GM21576 (cell line): ENCODE data around the gene INKA2.
"Not testable (repeated sequence)": the region's sequence is repeated elsewhere in the genome, so short reads cannot be mapped to it uniquely, and the experiment has no call there.

Experiments used
- ATAC-seq: cut with Tn5 transposase; IDR thresholded peaks from one replicate; pipeline ENCODE4 v1.9.1; 2021; ENCODE audit warnings: mild to moderate bottlenecking, moderate library complexity; ENCODE audit not compliant: unreplicated experiment

The INKA2 gene

GRCh38 chr1:111751906-111752575 lies 12.8 kb upstream of the INKA2 start:
- no peak for ATAC-seq

GRCh38 chr1:111750856-111751255 lies 11.7 kb upstream of the INKA2 start:
- ATAC-seq = no peak

DNA sequence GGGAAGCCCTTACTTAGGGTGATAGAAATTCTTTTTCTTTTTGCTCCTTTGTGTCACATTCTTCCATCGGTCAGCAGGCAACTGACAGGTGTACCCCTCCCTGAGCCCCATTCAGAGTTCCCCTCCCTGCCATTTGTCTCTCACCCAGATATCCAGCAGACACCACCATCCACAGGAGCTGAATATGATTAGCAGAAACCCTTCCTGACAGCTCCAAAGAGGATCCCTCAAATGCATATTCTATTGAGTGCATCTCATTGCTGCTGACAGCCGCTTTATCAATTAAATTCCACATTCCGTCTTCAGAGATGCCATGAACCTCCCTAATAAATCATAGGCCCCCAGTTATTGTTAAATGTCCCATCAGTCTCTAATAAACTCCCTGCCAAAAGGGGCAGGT lies 10.4 kb upstream of the INKA2 start:
- no peak for ATAC-seq

DNA sequence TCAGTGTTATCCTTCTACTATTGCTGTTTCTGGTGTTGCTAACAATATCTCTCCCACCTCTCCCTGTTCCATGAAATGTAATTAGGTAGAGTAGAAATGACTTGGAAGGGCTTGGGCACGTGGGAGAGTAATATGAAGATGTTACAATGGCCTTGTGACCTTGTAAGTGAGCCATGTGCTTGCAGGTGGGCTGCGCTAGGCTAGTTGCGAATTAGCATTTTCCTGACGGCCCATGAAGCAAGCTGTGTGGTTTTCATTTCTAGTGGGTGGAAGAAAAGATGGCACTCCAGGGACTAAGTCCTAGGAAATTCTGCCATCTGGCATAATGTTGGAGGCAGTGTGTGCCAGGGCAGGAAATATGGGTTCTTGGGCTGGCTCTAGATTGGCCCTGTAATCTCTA lies 8.8 kb upstream of the INKA2 start:
- ATAC-seq = no peak

- ATAC-seq = no peak
These were observed 8.1 kb upstream of the INKA2 start for GRCh38 chr1:111747282-111747734.

DNA sequence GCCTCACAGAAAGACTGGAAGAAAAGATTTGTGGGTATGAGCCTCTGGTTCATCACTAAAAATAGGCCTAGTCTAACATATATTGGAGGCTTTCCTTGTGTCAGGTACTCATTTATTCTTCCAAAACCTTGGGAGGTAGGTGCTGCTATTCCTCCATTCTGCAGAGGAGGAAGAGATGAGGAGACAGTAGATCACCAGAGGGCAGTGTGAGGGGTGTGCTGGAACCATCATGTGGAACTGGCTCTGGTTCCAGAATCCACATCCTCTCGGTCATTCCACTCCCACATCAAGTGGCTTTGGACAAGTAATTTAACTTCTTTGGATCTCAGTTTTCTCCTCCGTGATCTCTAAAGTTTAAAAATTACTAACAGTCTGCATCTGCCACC lies 7.4 kb upstream of the INKA2 start:
- no peak for ATAC-seq

- ATAC-seq = no peak
These were observed 6.7 kb upstream of the INKA2 start for GRCh38 chr1:111745675-111746613.

- ATAC-seq = no peak
These were observed 4.5 kb upstream of the INKA2 start for GRCh38 chr1:111743679-111744101.

DNA sequence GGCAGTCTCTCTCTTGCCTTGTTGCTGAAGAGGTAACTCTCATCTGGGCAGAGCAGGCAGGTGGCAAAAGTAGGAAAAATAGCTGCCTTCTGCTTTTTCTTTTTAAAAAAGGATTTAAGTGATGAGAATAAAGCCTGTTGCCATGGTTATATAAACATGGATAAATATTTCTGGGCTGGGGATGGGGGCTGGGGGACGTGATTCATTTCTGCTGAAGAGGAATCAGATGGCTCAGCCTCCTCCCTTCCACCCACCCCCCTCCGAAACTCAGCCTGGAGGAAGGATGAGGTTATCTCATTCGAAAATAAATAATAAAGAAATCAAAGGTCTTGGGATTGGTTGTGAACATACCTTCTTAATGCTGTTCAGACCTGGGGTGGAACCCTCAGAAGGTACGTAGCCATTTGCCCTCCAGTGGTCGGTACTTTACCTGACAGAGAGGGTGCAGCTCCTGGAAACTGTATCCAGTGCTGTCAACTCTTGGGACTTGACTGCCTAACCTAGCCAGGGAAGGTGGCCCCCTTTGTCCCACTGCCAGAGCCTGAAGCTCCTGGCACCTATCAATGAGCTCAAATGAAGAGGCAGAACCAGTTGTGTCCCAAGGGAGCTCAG lies 3.8 kb upstream of the INKA2 start:
- ATAC-seq = no peak

DNA sequence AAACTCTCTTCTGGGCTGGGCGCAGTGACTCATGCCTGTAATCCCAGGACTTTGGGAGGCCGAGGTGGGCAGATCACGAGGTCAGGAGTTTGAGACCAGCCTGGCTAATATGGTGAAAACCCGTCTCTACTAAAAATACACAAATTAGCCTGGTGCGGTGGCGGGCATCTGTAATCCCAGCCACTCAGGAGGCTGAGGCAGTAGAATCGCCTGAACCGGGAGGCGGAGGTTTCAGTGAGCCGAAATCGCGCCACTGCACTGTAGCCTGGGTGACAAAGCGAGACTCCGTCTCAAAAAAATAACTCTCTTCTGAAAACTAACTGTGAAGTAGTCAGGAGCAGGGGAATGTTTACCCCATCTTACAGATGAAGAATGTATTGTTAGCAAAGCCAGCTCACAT lies 3.1 kb upstream of the INKA2 start:
- not testable (repeated sequence) for ATAC-seq

GRCh38 chr1:111739925-111740765 lies 950 bp upstream of the INKA2 start:
- no peak for ATAC-seq

DNA sequence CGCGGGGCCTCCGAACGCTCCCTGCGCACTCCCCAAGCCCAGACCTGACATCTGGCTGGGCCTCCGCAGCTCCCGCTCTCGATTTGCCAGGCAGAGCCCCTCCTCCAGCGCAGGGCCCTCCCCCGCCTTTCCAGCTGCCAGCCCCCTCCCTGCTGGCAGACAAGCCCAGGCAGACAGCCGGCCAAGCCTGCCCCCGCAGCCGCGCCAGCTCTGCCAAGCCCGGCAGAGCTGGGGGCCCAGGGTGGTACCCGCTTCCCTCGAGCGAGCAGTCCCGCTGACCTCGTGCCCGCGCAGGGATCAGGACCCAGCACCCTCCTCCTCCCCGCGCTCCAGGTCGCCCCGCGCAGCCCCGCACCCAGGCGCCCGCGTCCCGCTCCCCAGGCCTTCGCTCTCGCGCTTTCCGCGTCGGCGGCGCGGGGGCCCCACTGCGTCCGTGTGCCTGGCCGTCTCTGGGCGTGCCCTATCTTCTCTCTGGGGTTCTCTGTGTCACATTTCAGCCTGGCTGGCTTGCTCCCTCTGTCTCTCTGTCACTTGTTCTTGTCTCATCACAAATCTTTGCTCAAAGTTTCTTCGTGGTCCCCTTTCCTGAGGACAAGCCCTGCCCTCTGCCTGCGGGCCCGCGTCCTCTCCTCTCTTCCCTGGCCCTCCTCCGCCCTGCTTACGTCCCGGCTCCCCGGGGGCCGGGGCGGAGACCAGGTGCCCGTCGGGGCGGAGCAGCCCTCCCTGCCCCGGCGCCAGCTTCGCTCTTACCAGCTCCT lies 580 bp downstream of the INKA2 start:
- peak; percentile 41 for ATAC-seq

DNA sequence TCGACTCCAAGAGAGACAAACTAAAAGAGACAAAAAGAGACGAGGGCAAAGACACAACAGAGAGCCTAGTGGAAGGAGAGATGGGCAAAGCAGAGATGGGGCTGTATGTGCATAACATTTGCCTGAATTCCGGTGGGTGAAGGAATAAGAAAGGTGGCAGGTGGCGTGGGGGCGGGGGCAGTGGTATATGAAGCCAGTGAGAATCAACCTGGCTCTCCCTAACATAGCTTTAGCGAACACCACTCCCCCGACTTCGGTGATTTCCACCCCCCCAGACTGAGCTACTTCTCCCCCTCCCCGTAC lies 1.1 kb downstream of the INKA2 start:
- ATAC-seq = no peak

DNA sequence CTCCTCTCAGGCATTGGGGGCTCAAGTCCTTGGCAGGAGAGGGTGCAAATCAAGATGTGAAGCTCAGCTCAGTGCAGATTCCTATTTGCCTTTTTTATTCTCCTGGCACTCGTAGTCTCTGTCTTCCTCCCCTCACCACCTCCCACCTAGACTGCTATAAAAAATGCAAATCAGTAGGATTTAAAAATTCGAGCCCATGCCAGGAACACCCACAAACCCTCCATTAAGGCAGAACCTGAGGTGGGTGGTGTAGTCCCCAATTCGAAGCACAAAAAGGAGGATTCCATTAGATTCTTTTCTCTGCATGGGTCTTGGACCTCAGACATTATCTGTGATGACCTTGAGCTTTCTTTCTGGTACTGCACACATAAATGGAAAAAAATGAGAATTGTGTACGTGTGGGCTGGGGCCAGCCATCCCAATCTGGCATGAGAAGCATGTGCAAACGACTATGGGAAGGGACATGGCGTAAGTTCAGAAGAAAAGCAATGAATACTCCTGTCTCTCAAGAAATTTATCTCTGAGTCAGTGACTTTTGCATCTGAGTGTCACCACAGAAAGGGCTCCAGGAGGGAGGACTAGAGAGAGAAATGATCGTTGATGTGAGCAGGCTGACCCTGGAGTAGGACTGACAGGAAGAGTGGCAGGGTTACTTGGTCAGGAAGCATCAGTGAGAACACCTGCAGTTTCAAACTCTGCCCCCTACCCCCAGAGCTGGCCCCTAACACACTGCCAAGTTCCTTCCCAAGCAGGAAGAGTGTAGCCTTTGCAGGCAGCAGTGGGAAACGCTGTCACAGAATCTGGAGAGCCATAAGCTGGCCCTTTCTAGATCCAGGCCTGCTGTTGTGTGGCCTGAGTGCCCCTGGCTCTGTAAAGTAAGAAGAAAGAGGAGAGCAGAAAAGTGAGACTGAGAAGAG lies 1.7 kb downstream of the INKA2 start:
- no peak for ATAC-seq

- ATAC-seq = no peak
These were observed 2.5 kb downstream of the INKA2 start for GRCh38 chr1:111736548-111737215.

DNA sequence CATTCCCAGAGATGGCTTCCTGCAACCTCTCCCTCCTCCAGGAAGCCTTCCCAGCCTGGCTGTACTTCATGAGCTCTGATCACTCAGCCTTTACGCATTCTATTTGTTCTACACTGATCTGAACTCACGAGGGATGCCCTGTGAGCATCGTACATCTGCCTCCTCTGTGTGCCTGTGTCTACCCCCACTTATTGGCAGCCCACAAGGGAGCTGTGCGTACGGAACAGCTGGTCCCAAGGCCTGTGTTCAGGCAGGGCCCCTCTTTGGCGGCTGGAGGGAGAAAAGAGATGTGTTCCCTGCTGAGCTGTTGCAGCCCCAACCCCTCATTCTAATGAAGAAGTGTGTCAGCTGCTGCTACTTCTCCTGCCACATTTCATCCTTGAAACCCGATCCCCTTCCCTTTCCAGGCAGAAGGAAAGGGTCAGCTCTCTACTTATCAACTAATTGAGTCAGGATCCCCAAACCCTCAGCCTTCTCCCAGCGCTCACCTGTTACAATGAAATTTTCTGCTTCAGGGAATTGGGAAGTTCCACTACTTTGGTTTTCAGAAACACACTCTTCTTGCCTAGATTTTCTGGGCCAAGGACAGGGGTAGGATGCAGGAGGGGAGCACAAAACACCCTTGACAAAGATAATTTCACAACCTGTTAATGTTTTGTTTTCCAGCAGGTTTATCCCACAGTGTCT lies 3.2 kb downstream of the INKA2 start:
- ATAC-seq = no peak

- no peak for ATAC-seq
These were observed 3.9 kb downstream of the INKA2 start for GRCh38 chr1:111735321-111735720.

- ATAC-seq = no peak
These were observed 4.3 kb downstream of the INKA2 start for GRCh38 chr1:111734856-111735255.
